ENCODE results near the gene TAF11L6. TPM values are rescaled to one million over a fixed set of nuclear protein-coding genes. Genes with fewer than 3 reads are reported as not detected.
"Not testable (repeated sequence)": the region's sequence is repeated elsewhere in the genome, so short reads cannot be mapped to it uniquely, and the experiment has no call there.

The TAF11L6 gene
- not detected for polyA plus RNA-seq (ENCODE audit: insufficient read length)

- DNase-seq: not testable (repeated sequence)
Observed at GRCh38 chr5:17528369-17528768, at the start of gene TAF11L6. Gene TAF11L6, plus strand, starts transcription at chr5:17528669.

- DNase-seq: no peak
Observed at GRCh38 chr5:17481378-17481777, 47.1 kb upstream of the TAF11L6 start.

GRCh38 chr5:17482790-17483189, 45.7 kb upstream of the TAF11L6 start:
- no peak for DNase-seq

GRCh38 chr5:17486464-17487173, 41.9 kb upstream of the TAF11L6 start:
- DNase-seq: not testable (repeated sequence)

GRCh38 chr5:17487174-17487512, 41.3 kb upstream of the TAF11L6 start:
- no peak for DNase-seq

GRCh38 chr5:17491257-17491656, 37.2 kb upstream of the TAF11L6 start:
- peak; percentile 2 for DNase-seq

GRCh38 chr5:17492770-17493169, 35.7 kb upstream of the TAF11L6 start:
- no peak for DNase-seq

GRCh38 chr5:17497446-17497845, 31.0 kb upstream of the TAF11L6 start:
- no peak for DNase-seq

- DNase-seq: not testable (repeated sequence)
Observed at GRCh38 chr5:17497931-17498330, 30.5 kb upstream of the TAF11L6 start, which contains the start of gene TAF11L2. Gene TAF11L2, plus strand, starts transcription at chr5:17498231.

- DNase-seq: no peak
Observed at GRCh38 chr5:17511775-17512325, 16.6 kb upstream of the TAF11L6 start.

GRCh38 chr5:17517526-17517925, 10.9 kb upstream of the TAF11L6 start:
- not testable (repeated sequence) for DNase-seq

GRCh38 chr5:17518067-17518466, 10.4 kb upstream of the TAF11L6 start, which contains the start of gene TAF11L3:
Gene TAF11L3, plus strand, starts transcription at chr5:17518367.
- DNase-seq: not testable (repeated sequence)

- not testable (repeated sequence) for DNase-seq
Observed at GRCh38 chr5:17519508-17519907, 9.0 kb upstream of the TAF11L6 start.

GRCh38 chr5:17521501-17521900, 7.0 kb upstream of the TAF11L6 start, which contains the start of gene TAF11L4:
Gene TAF11L4, plus strand, starts transcription at chr5:17521801.
- not testable (repeated sequence) for DNase-seq

- DNase-seq: not testable (repeated sequence)
Observed at GRCh38 chr5:17524935-17525334, 3.5 kb upstream of the TAF11L6 start, which contains the start of gene TAF11L5. Gene TAF11L5, plus strand, starts transcription at chr5:17525235.

GRCh38 chr5:17526504-17526903, 2.0 kb upstream of the TAF11L6 start:
- DNase-seq: peak; percentile 2

Other genes with a start within 250 kb of the TAF11L6 start
- gene TAF11L2, start 30.4 kb upstream of the TAF11L6 start, polyA plus RNA-seq (ENCODE audit: insufficient read length): not detected
- gene TAF11L3, start 10.3 kb upstream of the TAF11L6 start, polyA plus RNA-seq (ENCODE audit: insufficient read length): not detected
- not detected for gene TAF11L4, start 6.9 kb upstream of the TAF11L6 start, polyA plus RNA-seq (ENCODE audit: insufficient read length)
- gene TAF11L5, start 3.4 kb upstream of the TAF11L6 start, polyA plus RNA-seq (ENCODE audit: insufficient read length): not detected
- gene TAF11L7, start 57.1 kb downstream of the TAF11L6 start, polyA plus RNA-seq (ENCODE audit: insufficient read length): not detected
- gene TAF11L8, start 62.3 kb downstream of the TAF11L6 start, polyA plus RNA-seq (ENCODE audit: insufficient read length): not detected
- not detected for gene TAF11L9, start 65.7 kb downstream of the TAF11L6 start, polyA plus RNA-seq (ENCODE audit: insufficient read length)
- not detected for gene TAF11L10, start 69.2 kb downstream of the TAF11L6 start, polyA plus RNA-seq (ENCODE audit: insufficient read length)
- not detected for gene TAF11L11, start 75.5 kb downstream of the TAF11L6 start, polyA plus RNA-seq (ENCODE audit: insufficient read length)
- gene TAF11L12, start 81.7 kb downstream of the TAF11L6 start, polyA plus RNA-seq (ENCODE audit: insufficient read length): not detected
- not detected for gene TAF11L13, start 103.4 kb downstream of the TAF11L6 start, polyA plus RNA-seq (ENCODE audit: insufficient read length)
- not detected for gene TAF11L14, start 105.8 kb downstream of the TAF11L6 start, polyA plus RNA-seq (ENCODE audit: insufficient read length)

All from hindlimb muscle (tissue), 1 donor.